ENCODE data around the gene SHROOM3. TPM values are rescaled to one million over a fixed set of nuclear protein-coding genes. Genes with fewer than 3 reads are reported as not detected.

Gene SHROOM3
- total RNA-seq, 1 experiment from 2014 or later, result 70.6 TPM

- no peak for DNase-seq (ENCODE audit: low spot score)
Measured at GRCh38 chr4:76494243-76494642, 59.2 kb downstream of the SHROOM3 start.

- DNase-seq (ENCODE audit: low spot score), result no peak
Measured at GRCh38 chr4:76494871-76495590, 60.0 kb downstream of the SHROOM3 start.

- DNase-seq (ENCODE audit: low spot score), result peak; percentile 29
Measured at GRCh38 chr4:76498550-76498949, 63.5 kb downstream of the SHROOM3 start.

- no peak for DNase-seq (ENCODE audit: low spot score)
Measured at GRCh38 chr4:76499461-76499860, 64.4 kb downstream of the SHROOM3 start.

GRCh38 chr4:76502886-76503285, 67.9 kb downstream of the SHROOM3 start:
- no peak for DNase-seq (ENCODE audit: low spot score)

- peak; percentile 83 for DNase-seq (ENCODE audit: low spot score)
Measured at GRCh38 chr4:76504613-76505465, 69.8 kb downstream of the SHROOM3 start.

- peak; percentile 12 for DNase-seq (ENCODE audit: low spot score)
Measured at GRCh38 chr4:76511947-76512346, 76.9 kb downstream of the SHROOM3 start.

GRCh38 chr4:76513482-76513881, 78.5 kb downstream of the SHROOM3 start:
- DNase-seq (ENCODE audit: low spot score), result peak; percentile 54

GRCh38 chr4:76514087-76514486, 79.1 kb downstream of the SHROOM3 start:
- DNase-seq (ENCODE audit: low spot score), result peak; percentile 16

GRCh38 chr4:76515975-76516843, 81.2 kb downstream of the SHROOM3 start:
- peak; percentile 37 for DNase-seq (ENCODE audit: low spot score)

GRCh38 chr4:76518241-76518640, 83.2 kb downstream of the SHROOM3 start:
- no peak for DNase-seq (ENCODE audit: low spot score)

GRCh38 chr4:76523593-76523992, 88.6 kb downstream of the SHROOM3 start:
- DNase-seq (ENCODE audit: low spot score), result no peak

GRCh38 chr4:76525751-76526150, 90.7 kb downstream of the SHROOM3 start:
- DNase-seq (ENCODE audit: low spot score), result no peak

- peak; percentile 51 for DNase-seq (ENCODE audit: low spot score)
Measured at GRCh38 chr4:76526585-76526990, 91.6 kb downstream of the SHROOM3 start.

GRCh38 chr4:76527666-76528065, 92.6 kb downstream of the SHROOM3 start:
- DNase-seq (ENCODE audit: low spot score), result no peak

- no peak for DNase-seq (ENCODE audit: low spot score)
Measured at GRCh38 chr4:76531597-76531996, 96.6 kb downstream of the SHROOM3 start.

- no peak for DNase-seq (ENCODE audit: low spot score)
Measured at GRCh38 chr4:76532805-76533204, 97.8 kb downstream of the SHROOM3 start.

GRCh38 chr4:76533314-76533713, 98.3 kb downstream of the SHROOM3 start:
- DNase-seq (ENCODE audit: low spot score), result no peak

- peak; percentile 64 for DNase-seq (ENCODE audit: low spot score)
Measured at GRCh38 chr4:76535603-76536372, 100.8 kb downstream of the SHROOM3 start.

GRCh38 chr4:76536373-76536689, 101.3 kb downstream of the SHROOM3 start:
- DNase-seq (ENCODE audit: low spot score), result no peak

GRCh38 chr4:76538296-76538695, 103.3 kb downstream of the SHROOM3 start:
- DNase-seq (ENCODE audit: low spot score), result no peak

All from HT-29 (cell line).